ENCODE results near the gene COX18. TPM values are rescaled to one million over a fixed set of nuclear protein-coding genes. Genes with fewer than 3 reads are reported as not detected.

The COX18 gene, protein sequence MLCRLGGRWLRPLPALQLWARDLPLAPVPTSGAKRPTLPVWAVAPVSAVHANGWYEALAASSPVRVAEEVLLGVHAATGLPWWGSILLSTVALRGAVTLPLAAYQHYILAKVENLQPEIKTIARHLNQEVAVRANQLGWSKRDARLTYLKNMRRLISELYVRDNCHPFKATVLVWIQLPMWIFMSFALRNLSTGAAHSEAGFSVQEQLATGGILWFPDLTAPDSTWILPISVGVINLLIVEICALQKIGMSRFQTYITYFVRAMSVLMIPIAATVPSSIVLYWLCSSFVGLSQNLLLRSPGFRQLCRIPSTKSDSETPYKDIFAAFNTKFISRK
- total RNA-seq (1 to 10 TPM; 5.2 to 6.3 TPM), total RNA-seq (7.4 to 53.0 (median 34.8) reads per million in 172 experiments)
- polyA plus RNA-seq (2013, experiment 1 of 2): 16.4 TPM
- 14.5 TPM for polyA plus RNA-seq (2013, experiment 2 of 2)

DNA sequence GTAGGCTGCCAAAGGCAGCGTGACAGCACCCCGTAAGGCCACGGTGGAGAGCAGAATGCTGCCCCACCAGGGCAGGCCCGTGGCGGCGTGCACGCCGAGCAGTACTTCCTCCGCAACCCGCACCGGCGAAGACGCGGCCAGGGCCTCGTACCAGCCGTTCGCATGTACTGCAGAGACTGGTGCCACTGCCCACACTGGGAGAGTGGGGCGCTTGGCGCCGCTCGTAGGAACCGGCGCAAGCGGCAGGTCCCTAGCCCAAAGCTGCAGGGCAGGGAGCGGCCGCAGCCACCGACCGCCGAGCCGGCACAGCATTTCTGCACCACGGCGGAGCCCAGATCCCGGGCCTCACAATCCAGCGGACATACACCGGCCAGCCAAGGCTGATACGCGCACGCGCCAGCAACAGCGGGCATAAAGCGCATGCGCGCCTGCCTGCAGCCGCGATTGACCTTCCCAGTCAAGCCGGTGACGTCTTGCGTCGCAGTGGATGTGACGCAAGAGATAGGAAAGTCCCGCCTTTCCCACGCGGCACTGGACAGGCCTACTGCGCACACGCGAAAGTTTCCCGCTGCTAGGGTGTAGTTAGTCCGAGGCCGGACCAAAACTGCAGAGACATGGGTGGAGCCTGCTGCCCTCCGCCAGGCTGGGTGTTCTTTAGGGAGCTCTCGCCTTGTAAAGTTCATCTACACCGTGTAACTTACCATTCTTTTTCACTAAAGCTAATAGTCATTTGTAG lies at the start of gene COX18:
Gene COX18, minus strand, starts transcription at position 379 of the 736 bp plus-strand sequence. Its CDS starts 67 bp downstream, at position 312.
- peaks cover 45% of the 10 kb centered on the region for H3K36me3 Mint-ChIP-seq (ENCODE audit: low read depth)
- ChIA-PET POLR2A (interaction anchor here (0.7 to 6.0 kb wide), 9 partner anchors 10 to 189 kb away, joined by 3 to 63 read pairs (median 4); partner anchors contain the start of gene ANKRD17), CTCF (interaction anchor here (1.3 kb wide), 1 partner anchor 188 kb away, joined by 8 read pairs; the partner anchor contains the start of gene ANKRD17)
- H3K27ac Mint-ChIP-seq: peak within 1 kb of the TSS; percentile 99
- Histone ChIP-seq H3K9me3 (ENCODE audit: control insufficient read depth in 1 of 2, insufficient read depth in 1 of 2, low read length in 2 of 2) (no peaks in the 10 kb centered on the region), H3K36me3 (ENCODE audit: insufficient read depth, low read length) (peaks cover 11% of the 10 kb centered on the region), H3K4me1 (ENCODE audit: insufficient read depth, low read length) (peaks cover 27% of the 10 kb centered on the region), H3K27ac (ENCODE audit: low read depth in 1 of 2, low read length in 2 of 2) (peak within 1 kb of the TSS; percentile 96 to 99), H3K27me3 (ENCODE audit: control insufficient read depth in 1 of 2, insufficient read depth in 2 of 2, low read length in 2 of 2) (no peaks in the 10 kb centered on the region), H3K4me3 (ENCODE audit: low read length) (peak within 1 kb of the TSS; percentile 81)
- DNase-seq (peak; percentile 79 to 99 (median 90)), ATAC-seq (ENCODE audit: poor library complexity) (peak; percentile 75)
- TF ChIP-seq, protein P1, sequence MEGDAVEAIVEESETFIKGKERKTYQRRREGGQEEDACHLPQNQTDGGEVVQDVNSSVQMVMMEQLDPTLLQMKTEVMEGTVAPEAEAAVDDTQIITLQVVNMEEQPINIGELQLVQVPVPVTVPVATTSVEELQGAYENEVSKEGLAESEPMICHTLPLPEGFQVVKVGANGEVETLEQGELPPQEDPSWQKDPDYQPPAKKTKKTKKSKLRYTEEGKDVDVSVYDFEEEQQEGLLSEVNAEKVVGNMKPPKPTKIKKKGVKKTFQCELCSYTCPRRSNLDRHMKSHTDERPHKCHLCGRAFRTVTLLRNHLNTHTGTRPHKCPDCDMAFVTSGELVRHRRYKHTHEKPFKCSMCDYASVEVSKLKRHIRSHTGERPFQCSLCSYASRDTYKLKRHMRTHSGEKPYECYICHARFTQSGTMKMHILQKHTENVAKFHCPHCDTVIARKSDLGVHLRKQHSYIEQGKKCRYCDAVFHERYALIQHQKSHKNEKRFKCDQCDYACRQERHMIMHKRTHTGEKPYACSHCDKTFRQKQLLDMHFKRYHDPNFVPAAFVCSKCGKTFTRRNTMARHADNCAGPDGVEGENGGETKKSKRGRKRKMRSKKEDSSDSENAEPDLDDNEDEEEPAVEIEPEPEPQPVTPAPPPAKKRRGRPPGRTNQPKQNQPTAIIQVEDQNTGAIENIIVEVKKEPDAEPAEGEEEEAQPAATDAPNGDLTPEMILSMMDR (IDR thresholded peaks at IDR 0.05): no peak
- intact Hi-C loops (cut with DNase I, micrococcal nuclease): loop anchor here (1.0 to 10.0 kb wide), 3 partner anchors 155 to 190 kb away; partner anchors contain the start of gene ANKRD17 (in 1 of the 2)
- H3K9me3 Mint-ChIP-seq: no peaks in the 10 kb centered on the region
- H3K27me3 Mint-ChIP-seq: no peaks in the 10 kb centered on the region
- H3K4me3 Mint-ChIP-seq: peak within 1 kb of the TSS; percentile 95
- peaks cover 46% of the 10 kb centered on the region for H3K4me1 Mint-ChIP-seq (ENCODE audit: low read depth)

DNA sequence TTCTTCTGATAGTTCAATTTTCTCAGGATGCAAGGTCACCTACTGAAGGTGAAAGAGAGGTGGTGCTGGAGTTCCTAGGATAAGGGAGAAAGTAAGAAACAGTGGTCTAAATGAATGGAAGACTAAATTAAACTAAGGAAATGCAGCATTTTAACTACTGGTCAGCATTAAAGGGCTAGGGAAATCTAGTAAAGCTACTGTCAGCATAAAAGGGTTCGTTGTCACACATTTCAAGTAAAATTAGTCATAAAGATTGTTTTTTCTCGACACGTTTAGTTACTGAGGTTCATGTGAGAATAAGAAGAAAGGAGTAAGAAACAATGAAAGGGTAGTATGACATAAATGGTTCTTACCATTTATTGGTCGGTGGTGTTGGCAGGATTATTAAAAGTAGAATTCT lies 40.0 kb upstream of the COX18 start:
- ATAC-seq (ENCODE audit: poor library complexity) (no peak), DNase-seq (no peak)
- ChIA-PET POLR2A (no interaction called here), CTCF (no interaction called here)
- Histone ChIP-seq H3K9me3 (ENCODE audit: control insufficient read depth in 1 of 2, insufficient read depth in 1 of 2, low read length in 2 of 2) (no peaks in the 10 kb centered on the region), H3K27me3 (ENCODE audit: control insufficient read depth in 1 of 2, insufficient read depth in 2 of 2, low read length in 2 of 2) (no peaks in the 10 kb centered on the region), H3K36me3 (ENCODE audit: insufficient read depth, low read length) (peaks cover 53% of the 10 kb centered on the region), H3K27ac (ENCODE audit: low read depth in 1 of 2, low read length in 2 of 2) (no peak overlapping the region), H3K4me3 (ENCODE audit: low read length) (no peak overlapping the region), H3K4me1 (ENCODE audit: insufficient read depth, low read length) (no peaks in the 10 kb centered on the region)
- no peak overlapping the region for H3K27ac Mint-ChIP-seq
- H3K27me3 Mint-ChIP-seq: no peaks in the 10 kb centered on the region
- TF ChIP-seq, protein P1 (IDR thresholded peaks at IDR 0.05): no peak
- no peak overlapping the region for H3K4me3 Mint-ChIP-seq
- H3K36me3 Mint-ChIP-seq (ENCODE audit: low read depth): peaks cover 43% of the 10 kb centered on the region
- no peaks in the 10 kb centered on the region for H3K9me3 Mint-ChIP-seq
- intact Hi-C loops (cut with DNase I, micrococcal nuclease): no loop called here
- no peaks in the 10 kb centered on the region for H3K4me1 Mint-ChIP-seq (ENCODE audit: low read depth)

DNA sequence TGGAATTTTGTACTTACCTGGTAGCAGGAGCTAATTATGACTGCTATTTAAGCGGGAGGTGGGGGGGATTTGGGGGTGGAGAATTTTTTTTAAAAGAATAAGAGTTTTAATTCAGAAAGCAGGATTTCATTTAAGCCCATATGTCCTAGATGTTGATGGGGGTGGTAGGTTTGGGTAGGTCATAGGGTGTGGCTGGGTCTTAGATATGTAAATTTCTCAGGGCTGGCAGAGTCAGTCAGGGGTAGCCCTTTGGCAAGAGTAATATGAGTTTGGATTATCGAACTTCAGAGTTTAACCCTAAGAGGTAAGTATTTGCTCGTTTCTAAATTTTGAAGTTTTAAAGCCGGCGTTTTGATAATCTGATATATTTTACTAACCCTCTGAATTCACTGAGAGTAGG lies 35.2 kb upstream of the COX18 start:
- POLR2A ChIA-PET: no interaction called here
- Histone ChIP-seq H3K4me3 (ENCODE audit: low read length) (no peak overlapping the region), H3K36me3 (ENCODE audit: insufficient read depth, low read length) (peaks cover 61% of the 10 kb centered on the region), H3K9me3 (ENCODE audit: control insufficient read depth in 1 of 2, insufficient read depth in 1 of 2, low read length in 2 of 2) (no peaks in the 10 kb centered on the region), H3K27me3 (ENCODE audit: control insufficient read depth in 1 of 2, insufficient read depth in 2 of 2, low read length in 2 of 2) (no peaks in the 10 kb centered on the region), H3K27ac (ENCODE audit: low read depth in 1 of 2, low read length in 2 of 2) (no peak overlapping the region), H3K4me1 (ENCODE audit: insufficient read depth, low read length) (no peaks in the 10 kb centered on the region)
- TF ChIP-seq, protein P1 (IDR thresholded peaks at IDR 0.05): no peak
- H3K36me3 Mint-ChIP-seq (ENCODE audit: low read depth): peaks cover 55% of the 10 kb centered on the region
- no peak overlapping the region for H3K4me3 Mint-ChIP-seq
- CTCF ChIA-PET: interaction anchor here (1.1 to 1.5 kb wide), 3 partner anchors 24 to 152 kb away, joined by 3 to 6 read pairs (median 5); no protein-coding TSS in a partner anchor
- H3K27ac Mint-ChIP-seq: peak overlapping the region; percentile 24
- no peak for ATAC-seq (ENCODE audit: poor library complexity)
- no peaks in the 10 kb centered on the region for H3K9me3 Mint-ChIP-seq
- H3K4me1 Mint-ChIP-seq (ENCODE audit: low read depth): no peaks in the 10 kb centered on the region
- H3K27me3 Mint-ChIP-seq: no peaks in the 10 kb centered on the region
- intact Hi-C loops (cut with DNase I, micrococcal nuclease): no loop called here
- DNase-seq: no peak

All from CD4-positive, alpha-beta T cell (primary cell).